Gastroesophageal sphincter (tissue), 4 donors: ENCODE measurements around the gene CAPZA3. TPM values are rescaled to one million over a fixed set of nuclear protein-coding genes. Genes with fewer than 3 reads are reported as not detected.

Experiments used
- ATAC-seq: fragments of 150-250 bp; one replicate; pipeline ENCODE4 v1.9.1; 2016; ENCODE audit warnings: mild to moderate bottlenecking, moderate library complexity
- H3K27ac ChIP-seq, 4 donors: fragments of 200-600 bp; sonication (generic) in 3 of 4; 1 replicate in 3 of 4; 2 replicates in 1 of 4; pipeline ENCODE4 v1.5.1; 2016 to 2019
- H3K27me3 ChIP-seq: fragments of 200-600 bp; sonication (generic); one replicate; pipeline ENCODE4 v1.5.1; 2019
- H3K36me3 ChIP-seq, 2 donors: fragments of 200-600 bp; sonication (generic); one replicate each; pipeline ENCODE4 v1.5.1; 2019; ENCODE audit warnings: control low read depth in 1 of 2
- H3K4me1 ChIP-seq, 3 donors: fragments of 200-600 bp; sonication (generic); 1 replicate in 2 of 3; 2 replicates in 1 of 3; pipeline ENCODE4 v1.5.1; 2016 to 2019; ENCODE audit warnings: control low read depth in 2 of 3
- H3K4me3 ChIP-seq, 2 donors: fragments of 200-600 bp; sonication (generic); one replicate each; pipeline ENCODE4 v1.5.1; 2019; ENCODE audit warnings: mild to moderate bottlenecking in 1 of 2, moderate library complexity in 1 of 2
- H3K9me3 ChIP-seq, 3 donors: fragments of 200-600 bp; sonication (generic); one replicate each; pipeline ENCODE4 v1.5.1; 2017 to 2019; ENCODE audit warnings: control low read depth in 2 of 3
- EP300 ChIP-seq: sonication (generic); formaldehyde crosslinking; IDR thresholded peaks from one replicate; pipeline ENCODE4 v1.6.1; 2017; ENCODE audit warnings: antibody characterized with exemption, mild to moderate bottlenecking
- POLR2A ChIP-seq, 2 donors: fragments of 450-650 bp; IDR thresholded peaks; one replicate each; pipeline ENCODE4 v1.6.1; 2017; ENCODE audit warnings: antibody characterized with exemption in 2 of 2, mild to moderate bottlenecking in 2 of 2, moderate library complexity in 1 of 2
- POLR2AphosphoS5 ChIP-seq: sonication (generic); formaldehyde crosslinking; IDR thresholded peaks from one replicate; pipeline ENCODE4 v1.6.1; 2017; ENCODE audit warnings: antibody characterized with exemption
- WGBS, 2 donors: methylation state at CpG; one replicate each; pipeline ENCODE4 v1.1.5; 2018; ENCODE audit warnings: low coverage in 1 of 2; 5-methylcytosine and 5-hydroxymethylcytosine counted together
- total RNA-seq, 4 donors: library from RNA; depleted of rRNA; stranded (reverse); fragments of >200 nt; gene quantifications; one replicate each; pipeline ENCODE4 v1.1.0, GENCODE V29; 2016
- TF ChIP-seq, protein P1 (sequence below), 4 experiments: fragments of 200-600 bp in 2 of 4; fragments of 450-650 bp in 2 of 4; sonication (generic) in 1 of 4; IDR thresholded peaks; one replicate each; pipeline ENCODE4 v1.5.1; 2017 to 2019; ENCODE audit warnings: antibody characterized with exemption in 4 of 4, mild to moderate bottlenecking in 2 of 4, moderate library complexity in 2 of 4

The CAPZA3 gene
- total RNA-seq, 4 donors from 2014 or later = not detected

DNA sequence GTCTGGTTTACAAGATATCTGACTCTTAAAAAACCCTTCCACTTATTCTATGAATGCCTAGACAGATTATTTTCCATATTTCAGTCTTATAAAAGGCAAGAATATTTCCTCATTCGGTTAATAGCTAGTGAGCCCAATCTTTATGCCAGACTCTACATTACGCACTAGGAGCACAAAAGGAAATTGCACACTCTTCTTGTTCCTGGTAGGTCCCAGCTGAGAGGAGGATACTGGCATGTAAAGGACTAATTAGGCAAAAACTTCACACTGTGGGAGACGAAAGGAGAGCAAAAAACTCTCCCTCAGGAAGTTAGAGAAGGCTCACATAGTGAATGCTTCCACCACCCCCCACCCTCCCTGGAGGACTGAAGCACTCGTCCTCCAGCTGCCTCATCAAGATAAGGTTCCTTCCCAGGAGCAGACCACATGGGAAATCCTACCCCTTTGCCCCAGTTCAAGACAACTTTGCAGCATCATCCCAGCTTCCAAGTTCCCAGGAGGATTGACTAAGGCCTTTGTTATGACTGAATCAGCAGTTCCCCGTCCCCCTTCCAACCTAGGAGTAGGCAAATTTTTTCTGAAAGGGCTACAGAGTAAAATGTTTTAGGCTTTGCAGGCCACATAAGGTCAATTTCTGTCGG, 14.5 kb downstream of the CAPZA3 start:
- Histone ChIP-seq H3K4me3 (no peak overlapping the region), H3K9me3 (no peaks in the 10 kb centered on the region), H3K27ac (peak overlapping the region in 2 of 4 donors; percentile 57 to 70), H3K36me3 (no peaks in the 10 kb centered on the region), H3K27me3 (no peaks in the 10 kb centered on the region), H3K4me1 (peaks cover 0 to 46% (median 10%) of the 10 kb centered on the region in 3 donors)
- TF ChIP-seq, protein P1, sequence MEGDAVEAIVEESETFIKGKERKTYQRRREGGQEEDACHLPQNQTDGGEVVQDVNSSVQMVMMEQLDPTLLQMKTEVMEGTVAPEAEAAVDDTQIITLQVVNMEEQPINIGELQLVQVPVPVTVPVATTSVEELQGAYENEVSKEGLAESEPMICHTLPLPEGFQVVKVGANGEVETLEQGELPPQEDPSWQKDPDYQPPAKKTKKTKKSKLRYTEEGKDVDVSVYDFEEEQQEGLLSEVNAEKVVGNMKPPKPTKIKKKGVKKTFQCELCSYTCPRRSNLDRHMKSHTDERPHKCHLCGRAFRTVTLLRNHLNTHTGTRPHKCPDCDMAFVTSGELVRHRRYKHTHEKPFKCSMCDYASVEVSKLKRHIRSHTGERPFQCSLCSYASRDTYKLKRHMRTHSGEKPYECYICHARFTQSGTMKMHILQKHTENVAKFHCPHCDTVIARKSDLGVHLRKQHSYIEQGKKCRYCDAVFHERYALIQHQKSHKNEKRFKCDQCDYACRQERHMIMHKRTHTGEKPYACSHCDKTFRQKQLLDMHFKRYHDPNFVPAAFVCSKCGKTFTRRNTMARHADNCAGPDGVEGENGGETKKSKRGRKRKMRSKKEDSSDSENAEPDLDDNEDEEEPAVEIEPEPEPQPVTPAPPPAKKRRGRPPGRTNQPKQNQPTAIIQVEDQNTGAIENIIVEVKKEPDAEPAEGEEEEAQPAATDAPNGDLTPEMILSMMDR (IDR thresholded peaks at IDR 0.05) = no peak
- TF ChIP-seq POLR2A (IDR thresholded peaks at IDR 0.05) (no peak), EP300 (no peak), POLR2AphosphoS5 (no peak)
- WGBS, 2 donors = 35 to 45% methylated on average over 4 of the region's 6 CpGs
- peak; percentile 60 for ATAC-seq

DNA sequence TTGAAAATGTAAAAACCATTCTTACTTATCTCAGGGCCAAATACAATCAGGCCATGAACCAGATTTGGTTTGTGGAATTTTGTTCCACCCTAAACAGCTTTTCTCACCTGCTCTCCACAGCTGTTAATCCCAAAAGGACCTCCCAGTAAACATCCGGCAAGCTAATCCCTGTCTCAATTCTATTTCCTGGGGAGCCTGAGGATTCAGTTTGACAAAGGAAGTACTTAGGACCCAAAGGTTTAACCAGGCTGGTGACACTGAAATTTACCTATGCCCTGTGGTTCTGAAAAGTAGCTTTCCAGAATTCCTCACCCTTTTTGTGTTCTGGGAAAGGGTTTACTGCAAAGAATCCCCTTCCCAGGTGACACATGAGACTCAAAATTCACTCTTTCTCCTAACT, 15.0 kb downstream of the CAPZA3 start:
- WGBS, 2 donors = 67 to 73% methylated on average over 1 of the region's 1 CpG
- ATAC-seq = no peak
- Histone ChIP-seq H3K27me3 (no peaks in the 10 kb centered on the region), H3K27ac (peak overlapping the region in 3 of 4 donors; percentile 45 to 70 (median 57)), H3K4me1 (peaks cover 0 to 41% (median 10%) of the 10 kb centered on the region in 3 donors), H3K9me3 (no peaks in the 10 kb centered on the region), H3K36me3 (no peaks in the 10 kb centered on the region), H3K4me3 (no peak overlapping the region)
- no peak for TF ChIP-seq POLR2AphosphoS5
- no peak for TF ChIP-seq EP300
- no peak for TF ChIP-seq POLR2A (IDR thresholded peaks at IDR 0.05)
- TF ChIP-seq, protein P1 (IDR thresholded peaks at IDR 0.05) = no peak

DNA sequence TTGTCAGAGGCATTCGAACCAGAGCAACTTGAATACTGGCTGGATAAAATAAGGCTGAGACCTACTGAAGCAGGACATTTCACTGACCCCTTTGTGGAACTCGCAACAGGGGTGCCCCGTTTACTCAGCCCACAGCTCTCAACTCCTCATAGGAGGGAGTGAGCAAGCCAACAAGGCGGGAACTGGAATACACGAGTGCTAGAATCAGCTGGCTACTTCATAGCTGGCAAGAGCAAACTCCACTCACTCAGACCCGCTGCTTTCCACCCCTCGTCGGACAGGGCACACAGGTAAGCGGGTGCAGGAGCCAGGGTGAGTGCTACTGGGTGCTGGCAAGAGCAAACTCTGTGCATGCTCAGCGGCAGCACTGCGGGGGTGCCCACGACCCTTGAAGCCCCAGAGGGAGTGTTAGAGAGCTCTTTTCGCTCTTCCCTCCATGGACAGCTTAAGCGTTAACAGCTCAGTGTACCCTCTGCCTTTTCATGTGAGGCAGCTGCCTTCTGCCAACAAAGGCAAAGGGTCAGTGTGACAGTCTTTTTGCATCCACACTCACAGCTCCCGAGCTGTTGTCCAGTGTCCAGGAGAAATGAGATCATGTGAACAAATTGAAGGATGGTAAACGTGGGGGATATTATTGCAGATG, 15.7 kb downstream of the CAPZA3 start:
- H3K4me3 ChIP-seq = peak overlapping the region; percentile 6 to 37
- TF ChIP-seq EP300 (no peak), POLR2A (IDR thresholded peaks at IDR 0.05) (no peak), POLR2AphosphoS5 (no peak)
- TF ChIP-seq, protein P1 (IDR thresholded peaks at IDR 0.05) = no peak
- peak overlapping the region in 3 of 4 donors; percentile 45 to 70 (median 57) for H3K27ac ChIP-seq
- WGBS, 2 donors = 9 to 21% methylated on average over 3 to 4 of the region's 16 CpGs
- no peaks in the 10 kb centered on the region for H3K36me3 ChIP-seq
- no peaks in the 10 kb centered on the region for H3K9me3 ChIP-seq
- no peaks in the 10 kb centered on the region for H3K27me3 ChIP-seq
- ATAC-seq = peak; percentile 50
- H3K4me1 ChIP-seq = peaks cover 0 to 40% (median 10%) of the 10 kb centered on the region in 3 donors

DNA sequence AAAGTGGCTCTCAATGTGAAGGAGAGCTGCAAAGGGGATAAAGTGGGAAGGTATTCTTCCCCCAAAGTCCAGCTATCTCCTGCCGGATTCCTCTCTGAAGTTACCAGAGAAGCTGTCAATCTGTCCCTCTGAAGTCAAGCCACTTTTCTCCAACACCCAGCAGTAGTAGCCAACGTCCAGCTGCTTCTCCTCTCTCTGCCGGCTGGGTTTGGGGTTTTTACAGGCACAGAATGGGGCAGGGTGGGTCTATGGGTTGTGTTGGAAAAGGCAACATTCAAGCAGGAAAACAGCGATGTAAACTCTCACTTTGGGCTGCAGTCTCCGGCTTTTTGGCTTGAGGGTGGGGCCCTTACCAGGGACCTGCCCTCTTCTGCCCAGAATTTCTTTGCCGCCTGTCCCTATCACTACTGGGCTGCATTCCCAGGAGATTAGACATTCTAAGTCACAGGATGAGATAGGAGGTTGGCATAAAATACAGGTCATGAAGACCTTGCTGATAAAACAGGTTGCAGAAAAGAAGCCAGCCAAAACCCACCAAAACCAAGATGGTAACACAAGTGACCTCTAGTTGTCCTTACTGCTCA, 16.3 kb downstream of the CAPZA3 start:
- Histone ChIP-seq H3K27ac (peak overlapping the region in 2 of 4 donors; percentile 57 to 70), H3K9me3 (no peaks in the 10 kb centered on the region), H3K4me3 (peak overlapping the region; percentile 6 to 37)

More for the DNA sequence above, 16.3 kb downstream of the CAPZA3 start:
- no peak for TF ChIP-seq POLR2AphosphoS5
- no peak for TF ChIP-seq POLR2A (IDR thresholded peaks at IDR 0.05)
- no peak for TF ChIP-seq EP300
- TF ChIP-seq, protein P1 (IDR thresholded peaks at IDR 0.05) = no peak
- WGBS, 2 donors = 30 to 71% methylated on average over 1 to 5 of the region's 6 CpGs
- Histone ChIP-seq H3K36me3 (no peaks in the 10 kb centered on the region), H3K27me3 (no peaks in the 10 kb centered on the region), H3K4me1 (peaks cover 0 to 40% (median 10%) of the 10 kb centered on the region in 3 donors)
- no peak for ATAC-seq
